Left renal pelvis (tissue), 4 donors: ENCODE measurements around the gene PCGF2. TPM values are rescaled to one million over a fixed set of nuclear protein-coding genes. Genes with fewer than 3 reads are reported as not detected.

Source experiments
- DNase-seq, 4 donors: peaks; one replicate each; pipeline ENCODE4 v3.0.0-alpha.2; 2013; ENCODE audit warnings: low read depth in 4 of 4, low spot score in 3 of 4
- polyA plus RNA-seq, 4 donors: library from polyadenylated mRNA; unstranded; fragments of 120-200 nt; gene quantifications; one replicate each; pipeline ENCODE4 v1.2.1, GENCODE V29; 2013; ENCODE audit not compliant: insufficient read length in 4 of 4

Gene PCGF2
- polyA plus RNA-seq, 4 donors, result 71.4 to 103 (median 83.1) TPM

- DNase-seq, result no peak
Measured at GRCh38 chr17:38719943-38720641, 28.0 kb downstream of the PCGF2 start.

- no peak for DNase-seq
Measured at GRCh38 chr17:38719289-38719942, 28.7 kb downstream of the PCGF2 start.

GRCh38 chr17:38717139-38717745, 30.9 kb downstream of the PCGF2 start:
- no peak for DNase-seq

- DNase-seq, result no peak
Measured at GRCh38 chr17:38716368-38717005, 31.6 kb downstream of the PCGF2 start.

GRCh38 chr17:38715216-38715943, 32.8 kb downstream of the PCGF2 start:
- no peak for DNase-seq

GRCh38 chr17:38713456-38714075, 34.6 kb downstream of the PCGF2 start:
- DNase-seq, result no peak

GRCh38 chr17:38712593-38712992, 35.5 kb downstream of the PCGF2 start:
- no peak for DNase-seq

GRCh38 chr17:38711792-38712571, 36.2 kb downstream of the PCGF2 start:
- no peak for DNase-seq

GRCh38 chr17:38710985-38711384, 37.2 kb downstream of the PCGF2 start:
- DNase-seq, result no peak

- DNase-seq, result no peak
Measured at GRCh38 chr17:38710604-38710962, 37.6 kb downstream of the PCGF2 start.

GRCh38 chr17:38709864-38710603, 38.1 kb downstream of the PCGF2 start:
- DNase-seq, result no peak

GRCh38 chr17:38709104-38709820, 38.9 kb downstream of the PCGF2 start:
- no peak for DNase-seq

GRCh38 chr17:38707678-38708351, 40.3 kb downstream of the PCGF2 start:
- DNase-seq, result no peak

GRCh38 chr17:38706505-38707216, 41.5 kb downstream of the PCGF2 start:
- no peak for DNase-seq

- no peak for DNase-seq
Measured at GRCh38 chr17:38705803-38706504, 42.2 kb downstream of the PCGF2 start.

- no peak for DNase-seq
Measured at GRCh38 chr17:38705523-38705802, 42.7 kb downstream of the PCGF2 start.
